ENCODE data around the gene USP32.

USP32 gene

DNA sequence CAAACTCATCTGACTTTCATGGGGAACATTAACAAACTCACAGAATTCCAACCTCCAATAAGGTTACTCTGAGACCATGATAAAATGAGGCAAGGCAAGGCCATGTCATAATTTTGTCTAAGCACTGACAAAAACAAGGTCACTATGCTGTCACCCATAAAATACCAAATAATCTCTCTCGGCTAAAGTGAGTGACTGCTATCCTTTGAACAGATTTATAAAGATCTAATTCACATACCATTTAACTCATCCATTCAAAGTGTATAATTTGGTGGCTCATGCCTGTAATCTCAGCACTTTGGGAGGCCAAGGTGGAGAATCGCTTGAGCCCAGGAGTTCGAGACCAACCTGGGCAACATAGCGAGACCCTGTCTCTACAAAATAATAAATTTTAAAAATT is 262.8 kb downstream of the USP32 start:
- ATAC-seq: no peak
